HCT116 (cell line): ENCODE results near the gene CD84.
"Not testable (repeated sequence)": the region's sequence is repeated elsewhere in the genome, so short reads cannot be mapped to it uniquely, and the experiment has no call there.

Experiments used
- TF ChIP-seq, protein P1 (sequence below), 3 experiments: fragments of 200-600 bp in 1 of 3; sonication (generic) in 1 of 3; IDR thresholded peaks in 2 of 3; conservative IDR thresholded peaks in 1 of 3; 2 replicates each; pipeline ENCODE4 v1.5.1; 2012 to 2017; ENCODE audit warnings: low read depth in 2 of 3, low read length in 2 of 3, antibody characterized with exemption in 1 of 3, borderline replicate concordance in 1 of 3, control low read depth in 1 of 3, mild to moderate bottlenecking in 1 of 3, mixed read lengths in 1 of 3, mixed run types in 1 of 3, moderate library complexity in 1 of 3; ENCODE audit not compliant: insufficient read depth in 1 of 3
- TF ChIP-seq, protein P2 (sequence below): IDR thresholded peaks from 2 replicates; pipeline ENCODE4 v1.6.1; 2012

GRCh38 chr1:160523789-160524188, 55.5 kb downstream of the CD84 start:
- TF ChIP-seq, protein P1, sequence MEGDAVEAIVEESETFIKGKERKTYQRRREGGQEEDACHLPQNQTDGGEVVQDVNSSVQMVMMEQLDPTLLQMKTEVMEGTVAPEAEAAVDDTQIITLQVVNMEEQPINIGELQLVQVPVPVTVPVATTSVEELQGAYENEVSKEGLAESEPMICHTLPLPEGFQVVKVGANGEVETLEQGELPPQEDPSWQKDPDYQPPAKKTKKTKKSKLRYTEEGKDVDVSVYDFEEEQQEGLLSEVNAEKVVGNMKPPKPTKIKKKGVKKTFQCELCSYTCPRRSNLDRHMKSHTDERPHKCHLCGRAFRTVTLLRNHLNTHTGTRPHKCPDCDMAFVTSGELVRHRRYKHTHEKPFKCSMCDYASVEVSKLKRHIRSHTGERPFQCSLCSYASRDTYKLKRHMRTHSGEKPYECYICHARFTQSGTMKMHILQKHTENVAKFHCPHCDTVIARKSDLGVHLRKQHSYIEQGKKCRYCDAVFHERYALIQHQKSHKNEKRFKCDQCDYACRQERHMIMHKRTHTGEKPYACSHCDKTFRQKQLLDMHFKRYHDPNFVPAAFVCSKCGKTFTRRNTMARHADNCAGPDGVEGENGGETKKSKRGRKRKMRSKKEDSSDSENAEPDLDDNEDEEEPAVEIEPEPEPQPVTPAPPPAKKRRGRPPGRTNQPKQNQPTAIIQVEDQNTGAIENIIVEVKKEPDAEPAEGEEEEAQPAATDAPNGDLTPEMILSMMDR (IDR thresholded peaks at IDR 0.05 in 2 of 3, conservative IDR thresholded peaks at IDR 0.05 in 1 of 3; ENCODE audit: borderline replicate concordance in 1 of 3, insufficient read depth in 1 of 3, low read depth in 2 of 3, low read length in 2 of 3), result not testable (repeated sequence)
- TF ChIP-seq, protein P2, sequence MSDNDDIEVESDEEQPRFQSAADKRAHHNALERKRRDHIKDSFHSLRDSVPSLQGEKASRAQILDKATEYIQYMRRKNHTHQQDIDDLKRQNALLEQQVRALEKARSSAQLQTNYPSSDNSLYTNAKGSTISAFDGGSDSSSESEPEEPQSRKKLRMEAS, result not testable (repeated sequence)
